Ovary (tissue), 9 donors: Measurements from ENCODE around the gene FAM20C. TPM values are rescaled to one million over a fixed set of nuclear protein-coding genes. Genes with fewer than 3 reads are reported as not detected.
"Not testable (repeated sequence)": the region's sequence is repeated elsewhere in the genome, so short reads cannot be mapped to it uniquely, and the experiment has no call there.

ENCODE experiments used
- DNase-seq, 5 donors: peaks; one replicate each; pipeline ENCODE4 v3.0.0-alpha.2; 2019 to 2020
- H3K27ac ChIP-seq, 2 donors: fragments of 200-600 bp; one replicate each; pipeline versions ENCODE4 v1.5.1 to v1.8.0; 2019 to 2022
- H3K27me3 ChIP-seq: fragments of 200-600 bp; one replicate; pipeline ENCODE4 v1.8.0; 2022
- H3K36me3 ChIP-seq: fragments of 200-600 bp; sonication (generic); one replicate; pipeline ENCODE4 v1.5.1; 2019
- H3K4me1 ChIP-seq: one replicate; pipeline ENCODE4 v1.8.1; 2013; ENCODE audit warnings: mild to moderate bottlenecking, moderate library complexity; ENCODE audit not compliant: insufficient read depth
- H3K4me3 ChIP-seq: fragments of 200-600 bp; sonication (generic); one replicate; pipeline ENCODE4 v1.5.1; 2017
- H3K9me3 ChIP-seq, 2 donors: fragments of 200-600 bp in 1 of 2; sonication (generic) in 1 of 2; one replicate each; pipeline versions ENCODE4 v1.5.1 to v1.8.1; 2013 to 2019; ENCODE audit warnings: mild to moderate bottlenecking in 1 of 2, moderate library complexity in 1 of 2
- CTCF ChIP-seq, 3 donors: fragments of 450-650 bp in 2 of 3; fragments of 200-600 bp in 1 of 3; IDR thresholded peaks; one replicate each; pipeline versions ENCODE4 v1.5.1 to v1.8.0; 2016 to 2022; ENCODE audit warnings: antibody characterized with exemption in 3 of 3, mild to moderate bottlenecking in 1 of 3
- EP300 ChIP-seq: sonication (generic); formaldehyde crosslinking; IDR thresholded peaks from one replicate; pipeline ENCODE4 v1.6.1; 2017; ENCODE audit warnings: antibody characterized with exemption
- POLR2A ChIP-seq: fragments of 450-650 bp; IDR thresholded peaks from one replicate; pipeline ENCODE4 v1.6.1; 2017; ENCODE audit warnings: antibody characterized with exemption, mild to moderate bottlenecking, moderate library complexity
- WGBS, 3 donors: extraction: QIAGEN DNeasy Blood & Tissue Kit in 1 of 3; methylation state at CpG; one replicate each; pipeline versions ENCODE4 v1.1.5 to v1.1.7; 2013 to 2017; 5-methylcytosine and 5-hydroxymethylcytosine counted together
- intact Hi-C, 4 donors: fragments of 100-400 bp; cut with DNase I; formaldehyde crosslinking; loops; one replicate each; pipeline versions ENCODE4 v1.11.0 to v1.15.1; 2022 to 2023
- polyA plus RNA-seq, 2 donors: library from polyadenylated mRNA; stranded (reverse); fragments of 200-250 nt in 1 of 2; fragments of 350-450 nt in 1 of 2; fragmentation: Illumina TruSeq in 1 of 2; extraction: RNeasy Lipid Tissue Mini Kit (QIAGEN cat#74804) in 1 of 2; gene quantifications; one replicate each; pipeline ENCODE4 v1.2.3, GENCODE V29; 2013 to 2014
- total RNA-seq, 7 donors: library from RNA; depleted of rRNA in 2 of 7; stranded (reverse); fragments of >200 nt in 2 of 7; fragmentation: NEBNext Ultra II Directional in 3 of 7; extraction: Animal tissue kit (Norgen Biotek cat#: 25700) in 3 of 7; gene quantifications; one replicate each; pipeline versions ENCODE4 v1.1.0 to v1.2.4, GENCODE V29; 2016 to 2023
- donor health status: DM: no; HTN: no; CAD: no; lungs with moderate emphysema.
- donor health status: DM: no; HTN: no; CAD: no.
- donor health status: Bipolar disorder and iron deficiency.
- donor health status: DM: yes; HTN: yes; CAD: no.
- donor health status: DM: no; HTN: no; CAD: no.
- donor health status: DM: yes; HTN: yes; CAD: no.

The FAM20C gene
- total and polyA plus RNA-seq, 9 donors, result 6.2 to 80.4 (median 33.5) TPM

- WGBS, 3 donors, result 92 to 96% (median 93%) methylated on average over 17 of the region's 17 CpGs
- Histone ChIP-seq H3K36me3 (no peaks in the 10 kb centered on the region), H3K4me1 (no peaks in the 10 kb centered on the region), H3K27ac (no peak overlapping the region), H3K4me3 (no peak overlapping the region), H3K27me3 (no peaks in the 10 kb centered on the region), H3K9me3 (no peaks in the 10 kb centered on the region)
- TF ChIP-seq EP300, result no peak
- no peak for TF ChIP-seq CTCF (IDR thresholded peaks at IDR 0.05)
- no peak for TF ChIP-seq POLR2A
- intact Hi-C loops, result no loop called here
- DNase-seq, result no peak
Measured at GRCh38 chr7:204326-204725, 12.0 kb downstream of the FAM20C start.

GRCh38 chr7:205115-206010 is 13.0 kb downstream of the FAM20C start:
- Histone ChIP-seq H3K36me3 (no peaks in the 10 kb centered on the region), H3K4me3 (no peak overlapping the region), H3K4me1 (no peaks in the 10 kb centered on the region), H3K27me3 (no peaks in the 10 kb centered on the region), H3K9me3 (no peaks in the 10 kb centered on the region), H3K27ac (no peak overlapping the region)
- peak in 1 of 5 donors; percentile 60 for DNase-seq
- intact Hi-C loops, result no loop called here
- TF ChIP-seq EP300, result no peak
- no peak for TF ChIP-seq CTCF (IDR thresholded peaks at IDR 0.05)
- TF ChIP-seq POLR2A, result no peak
- WGBS, 3 donors, result 91 to 96% (median 94%) methylated on average over 46 to 49 of the region's 49 CpGs

- H3K36me3 ChIP-seq, H3K27ac ChIP-seq, DNase-seq: not testable (repeated sequence)
Measured at GRCh38 chr7:206351-206750, 14.0 kb downstream of the FAM20C start.

GRCh38 chr7:207418-208129 is 15.2 kb downstream of the FAM20C start:
- no peak overlapping the region for H3K4me3 ChIP-seq
- WGBS, 3 donors, result 89 to 92% (median 90%) methylated on average over 38 to 39 of the region's 39 CpGs
- intact Hi-C loops, result no loop called here
- no peaks in the 10 kb centered on the region for H3K27me3 ChIP-seq
- no peaks in the 10 kb centered on the region for H3K4me1 ChIP-seq
- H3K36me3 ChIP-seq, result no peaks in the 10 kb centered on the region
- no peak for DNase-seq
- H3K9me3 ChIP-seq, result no peaks in the 10 kb centered on the region
- TF ChIP-seq EP300 (no peak), POLR2A (no peak), CTCF (IDR thresholded peaks at IDR 0.05) (no peak)
- no peak overlapping the region for H3K27ac ChIP-seq

More at GRCh38 chr7:206351-206750, 14.0 kb downstream of the FAM20C start:
- WGBS, 3 donors, result 81 to 82% (median 81%) methylated on average over 30 to 31 of the region's 31 CpGs
- H3K9me3 ChIP-seq, H3K27me3 ChIP-seq, H3K4me1 ChIP-seq, intact Hi-C loops, H3K4me3 ChIP-seq: not testable (repeated sequence)
